ENCODE results near the gene DUSP7. TPM values are rescaled to one million over a fixed set of nuclear protein-coding genes. Genes with fewer than 3 reads are reported as not detected.
A peak's percentile ranks its signal among the peaks of the same experiment; 100 is the strongest.

The DUSP7 gene
- total RNA-seq, 5 donors from 2014 or later (not counting 1 experiment from before 2014, with no cell fraction given) = 11.3 to 41.3 (median 39.0) TPM

DNA sequence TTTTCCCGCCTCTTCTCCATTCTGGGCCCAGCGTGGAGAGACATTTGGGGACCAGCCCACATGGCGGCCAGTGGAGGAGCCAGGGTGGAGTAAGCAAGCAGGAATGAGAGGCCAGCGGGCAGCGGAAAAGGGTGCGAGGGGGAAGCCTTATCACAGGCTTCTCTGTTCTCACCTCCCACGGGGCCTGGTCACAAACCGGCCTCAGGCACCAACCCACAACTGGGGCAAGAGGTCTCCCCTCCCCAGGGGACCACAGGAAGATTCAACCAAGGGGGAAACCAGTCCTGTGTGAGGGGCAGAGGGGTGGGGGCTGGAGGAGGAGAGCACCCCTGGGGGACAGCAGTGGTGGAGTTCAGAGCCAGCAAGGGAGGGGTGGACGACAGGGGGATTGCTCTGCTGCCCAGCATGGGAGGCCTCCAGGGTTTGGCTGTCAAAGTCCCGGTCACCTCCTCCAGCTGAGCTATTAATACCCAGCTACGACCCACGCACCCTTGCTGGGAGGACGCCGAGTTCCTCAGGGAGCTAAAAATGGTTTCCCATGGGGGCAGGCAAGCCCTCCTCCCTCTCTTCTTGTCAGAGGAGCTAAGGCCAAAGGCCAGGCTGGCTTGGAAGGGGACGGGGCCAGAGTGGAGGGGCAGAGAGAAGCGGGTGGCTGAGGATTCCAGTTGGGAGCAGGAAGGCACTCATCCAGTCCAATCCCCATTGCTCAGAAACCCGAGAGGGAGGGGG is 36.9 kb downstream of the DUSP7 start:
- 91% methylated on average over 6 of the region's 17 CpGs for WGBS (ENCODE audit: insufficient coverage)
- CTCF ChIA-PET = no interaction called here

DNA sequence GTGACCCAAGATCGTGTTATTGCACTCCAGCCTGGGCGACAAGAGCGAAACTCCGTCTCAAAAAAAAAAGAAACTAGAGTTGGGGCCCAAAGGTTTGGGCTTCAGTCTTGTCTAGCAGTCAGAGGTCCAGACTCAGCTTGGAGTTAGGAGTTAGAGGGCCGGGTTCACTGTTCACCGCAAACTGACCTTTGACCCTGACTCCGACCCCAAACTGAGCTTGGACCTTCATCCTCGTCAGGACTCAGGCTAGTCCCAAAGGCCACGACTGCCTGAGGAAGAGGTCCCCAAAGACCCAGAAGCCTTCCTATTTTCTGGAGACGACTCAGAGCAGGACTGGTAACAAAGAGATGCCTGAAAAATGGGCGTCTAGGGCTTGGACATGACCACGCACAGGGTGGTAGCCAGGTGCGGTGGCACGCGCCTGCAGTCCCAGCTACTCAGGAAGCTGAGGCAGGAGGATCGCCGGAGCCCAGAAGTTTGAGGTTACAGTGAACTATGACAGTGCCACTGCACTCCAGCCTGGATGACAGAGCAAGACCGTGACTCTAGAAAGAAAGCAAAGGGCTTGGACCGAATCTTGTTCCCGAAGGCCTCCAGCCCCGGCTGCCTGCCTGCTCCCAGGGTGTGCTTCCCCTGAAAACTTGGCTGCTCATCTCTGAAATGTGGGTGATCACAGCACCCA is 37.9 kb downstream of the DUSP7 start:
- WGBS (ENCODE audit: insufficient coverage) = 87% methylated on average over 21 of the region's 21 CpGs
- H3K4me1 Mint-ChIP-seq = no peaks in the 10 kb centered on the region
- H3K4me3 Mint-ChIP-seq = no peak overlapping the region
- DNase-seq = no peak
- ChIA-PET POLR2A (no interaction called here), CTCF (no interaction called here)
- Histone ChIP-seq H3K4me3 (ENCODE audit: control insufficient read depth in 1 of 2, extremely low read depth in 1 of 2, low read length in 1 of 2) (no peak overlapping the region), H3K9me3 (no peaks in the 10 kb centered on the region), H3K36me3 (ENCODE audit: control insufficient read depth in 2 of 2, extremely low read depth in 1 of 2, insufficient read depth in 1 of 2, low read length in 1 of 2) (no peaks in the 10 kb centered on the region), H3K27ac (ENCODE audit: low read length) (no peak overlapping the region), H3K27me3 (replicated peaks in 1 of 2; ENCODE audit: control insufficient read depth in 2 of 2, extremely low read depth in 1 of 2, insufficient read depth in 2 of 2, low read length in 1 of 2) (peaks cover 0 to 12% of the 10 kb centered on the region in 2 experiments), H3K4me1 (ENCODE audit: control insufficient read depth in 1 of 2, extremely low read depth in 1 of 2, insufficient read depth in 2 of 2, low read length in 2 of 2) (peaks cover 0 to 2% of the 10 kb centered on the region in 2 experiments)
- H3K27ac Mint-ChIP-seq = no peak overlapping the region
- no peaks in the 10 kb centered on the region for H3K36me3 Mint-ChIP-seq
- ATAC-seq (replicated peaks in 1 of 4) = no peak
- no peaks in the 10 kb centered on the region for H3K27me3 Mint-ChIP-seq
- no peaks in the 10 kb centered on the region for H3K9me3 Mint-ChIP-seq

More for the DNA sequence above, 36.9 kb downstream of the DUSP7 start:
- peaks cover 0 to 4% (median 0%) of the 10 kb centered on the region in 3 donors for H3K4me1 Mint-ChIP-seq
- no peaks in the 10 kb centered on the region for H3K9me3 ChIP-seq
- no peak overlapping the region for H3K27ac ChIP-seq (ENCODE audit: low read length)
- H3K4me3 ChIP-seq (ENCODE audit: control insufficient read depth in 1 of 2, extremely low read depth in 1 of 2, low read length in 1 of 2) = no peak overlapping the region
- no peak overlapping the region for H3K4me3 Mint-ChIP-seq
- no peak for DNase-seq
- peaks cover 0 to 10% of the 10 kb centered on the region in 2 experiments for H3K27me3 ChIP-seq (replicated peaks in 1 of 2; ENCODE audit: control insufficient read depth in 2 of 2, extremely low read depth in 1 of 2, insufficient read depth in 2 of 2, low read length in 1 of 2)
- peaks cover 0 to 2% of the 10 kb centered on the region in 2 experiments for H3K4me1 ChIP-seq (ENCODE audit: control insufficient read depth in 1 of 2, extremely low read depth in 1 of 2, insufficient read depth in 2 of 2, low read length in 2 of 2)
- H3K27me3 Mint-ChIP-seq = no peaks in the 10 kb centered on the region
- no peak for ATAC-seq (replicated peaks in 1 of 4)
- no peaks in the 10 kb centered on the region for H3K9me3 Mint-ChIP-seq
- no peaks in the 10 kb centered on the region for H3K36me3 ChIP-seq (ENCODE audit: control insufficient read depth in 2 of 2, extremely low read depth in 1 of 2, insufficient read depth in 1 of 2, low read length in 1 of 2)
- POLR2A ChIA-PET = no interaction called here
- H3K36me3 Mint-ChIP-seq = no peaks in the 10 kb centered on the region
- no peak overlapping the region for H3K27ac Mint-ChIP-seq

DNA sequence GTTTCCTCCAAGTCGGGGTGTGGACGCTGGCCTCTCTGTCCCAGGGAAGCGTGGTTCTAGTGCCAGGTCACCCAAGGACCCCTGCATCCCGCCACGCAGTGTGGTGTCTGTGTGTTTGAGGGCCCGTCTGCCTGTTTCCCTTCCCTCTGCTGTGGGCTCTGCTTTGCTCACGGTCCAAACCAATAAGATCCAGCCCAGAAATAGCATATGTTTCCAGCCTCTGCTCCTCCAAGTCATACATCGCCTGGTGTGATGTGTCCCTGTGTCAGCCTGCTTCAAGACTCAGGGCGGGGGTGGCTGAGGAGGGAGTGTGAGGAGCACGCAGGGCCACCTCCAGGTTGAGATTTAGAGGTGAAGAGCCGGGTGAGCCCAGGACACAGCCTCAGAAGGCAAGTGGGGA is 38.8 kb downstream of the DUSP7 start:
- WGBS (ENCODE audit: insufficient coverage) = 91% methylated on average over 8 of the region's 11 CpGs
- peaks cover 0 to 12% of the 10 kb centered on the region in 2 experiments for H3K27me3 ChIP-seq (replicated peaks in 1 of 2; ENCODE audit: control insufficient read depth in 2 of 2, extremely low read depth in 1 of 2, insufficient read depth in 2 of 2, low read length in 1 of 2)
- Mint-ChIP-seq H3K27ac (no peak overlapping the region), H3K4me3 (no peak overlapping the region), H3K36me3 (no peaks in the 10 kb centered on the region), H3K27me3 (no peaks in the 10 kb centered on the region), H3K4me1 (no peaks in the 10 kb centered on the region), H3K9me3 (no peaks in the 10 kb centered on the region)
- H3K9me3 ChIP-seq = no peaks in the 10 kb centered on the region
- DNase-seq (no peak), ATAC-seq (replicated peaks in 1 of 4) (no peak)
- no peak overlapping the region for H3K27ac ChIP-seq (ENCODE audit: low read length)
- CTCF ChIA-PET = no interaction called here
- H3K4me1 ChIP-seq (ENCODE audit: control insufficient read depth in 1 of 2, extremely low read depth in 1 of 2, insufficient read depth in 2 of 2, low read length in 2 of 2) = peaks cover 0 to 2% of the 10 kb centered on the region in 2 experiments
- H3K4me3 ChIP-seq (ENCODE audit: control insufficient read depth in 1 of 2, extremely low read depth in 1 of 2, low read length in 1 of 2) = no peak overlapping the region
- no peaks in the 10 kb centered on the region for H3K36me3 ChIP-seq (ENCODE audit: control insufficient read depth in 2 of 2, extremely low read depth in 1 of 2, insufficient read depth in 1 of 2, low read length in 1 of 2)
- POLR2A ChIA-PET = no interaction called here

DNA sequence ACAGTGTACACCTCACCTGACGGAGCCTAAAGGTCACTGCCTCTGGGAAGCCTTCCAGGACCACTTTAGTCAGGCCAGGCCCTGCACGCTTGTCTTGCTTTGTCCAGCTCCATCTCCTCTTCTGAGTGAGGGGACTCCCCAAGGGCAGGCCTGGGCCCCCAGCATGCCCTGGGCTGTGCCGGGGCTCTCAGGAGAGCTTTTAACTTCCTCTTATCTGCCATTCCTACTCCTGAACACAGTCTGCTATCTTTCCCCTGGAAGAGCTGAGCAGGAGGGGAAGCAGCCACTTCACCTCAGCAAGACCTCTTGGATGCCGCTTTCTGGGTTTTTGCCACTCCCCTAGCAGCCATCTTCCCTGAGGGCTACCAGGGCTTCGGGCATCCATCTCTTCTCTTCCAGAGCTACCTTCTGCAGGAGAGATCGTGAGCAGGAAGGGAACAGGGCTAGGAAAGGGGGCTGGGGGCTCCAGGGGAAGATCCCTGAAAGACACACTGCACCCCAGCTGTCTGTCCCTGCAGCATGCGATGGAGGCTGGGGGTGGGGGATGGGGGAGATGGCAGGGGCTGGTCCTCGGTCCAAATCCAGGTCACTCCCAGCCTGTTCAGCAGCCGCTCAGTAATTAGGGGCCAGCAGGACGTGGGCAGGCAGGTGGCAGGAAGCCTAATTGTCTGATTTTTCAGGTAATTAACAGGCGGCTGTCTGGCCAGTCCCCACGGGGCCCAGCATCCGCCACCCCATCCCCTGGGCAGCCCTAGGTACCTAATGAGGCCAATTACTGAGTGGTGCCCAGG is 40.7 kb downstream of the DUSP7 start:
- no peak for ATAC-seq (replicated peaks in 1 of 4)
- Mint-ChIP-seq H3K9me3 (no peaks in the 10 kb centered on the region), H3K4me1 (no peaks in the 10 kb centered on the region), H3K27ac (no peak overlapping the region), H3K27me3 (no peaks in the 10 kb centered on the region), H3K36me3 (no peaks in the 10 kb centered on the region), H3K4me3 (no peak overlapping the region)
- 87% methylated on average over 8 of the region's 13 CpGs for WGBS (ENCODE audit: insufficient coverage)
- no peak for DNase-seq
- POLR2A ChIA-PET = interaction anchor here in 1 of 2 donors (0.6 kb wide), 1 partner anchor 265 kb away, joined by 7 read pairs; no protein-coding TSS in a partner anchor
- CTCF ChIA-PET = no interaction called here
- Histone ChIP-seq H3K27me3 (replicated peaks in 1 of 2; ENCODE audit: control insufficient read depth in 2 of 2, extremely low read depth in 1 of 2, insufficient read depth in 2 of 2, low read length in 1 of 2) (peaks cover 0 to 12% of the 10 kb centered on the region in 2 experiments), H3K9me3 (no peaks in the 10 kb centered on the region), H3K27ac (ENCODE audit: low read length) (no peak overlapping the region), H3K4me3 (ENCODE audit: control insufficient read depth in 1 of 2, extremely low read depth in 1 of 2, low read length in 1 of 2) (no peak overlapping the region), H3K4me1 (ENCODE audit: control insufficient read depth in 1 of 2, extremely low read depth in 1 of 2, insufficient read depth in 2 of 2, low read length in 2 of 2) (no peaks in the 10 kb centered on the region), H3K36me3 (ENCODE audit: control insufficient read depth in 2 of 2, extremely low read depth in 1 of 2, insufficient read depth in 1 of 2, low read length in 1 of 2) (no peaks in the 10 kb centered on the region)

DNA sequence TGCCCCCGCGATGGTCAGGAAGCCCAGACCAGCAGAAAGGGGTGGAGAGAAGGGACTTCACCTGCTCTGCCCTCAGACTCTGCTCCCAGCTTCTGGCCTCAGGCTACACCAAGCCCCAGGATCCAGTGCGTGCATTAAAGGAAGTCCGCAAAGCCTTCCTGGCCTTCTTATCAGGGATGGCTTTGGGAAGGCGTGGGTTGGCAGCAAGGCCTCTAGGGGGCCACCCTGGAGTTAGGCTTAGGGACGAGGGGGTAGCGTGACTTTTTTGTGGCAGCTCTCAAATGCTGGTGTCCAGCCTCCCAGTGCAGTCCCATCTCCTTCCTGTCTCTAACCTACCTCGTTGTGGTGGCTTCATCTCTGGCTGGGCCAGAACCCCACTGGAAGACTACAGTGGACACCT is 41.8 kb downstream of the DUSP7 start:
- Mint-ChIP-seq H3K4me1 (no peaks in the 10 kb centered on the region), H3K27me3 (no peaks in the 10 kb centered on the region), H3K36me3 (no peaks in the 10 kb centered on the region), H3K27ac (no peak overlapping the region), H3K9me3 (no peaks in the 10 kb centered on the region), H3K4me3 (no peak overlapping the region)
- 84% methylated on average over 5 of the region's 8 CpGs for WGBS (ENCODE audit: insufficient coverage)
- H3K4me3 ChIP-seq (ENCODE audit: control insufficient read depth in 1 of 2, extremely low read depth in 1 of 2, low read length in 1 of 2) = no peak overlapping the region
- no peaks in the 10 kb centered on the region for H3K36me3 ChIP-seq (ENCODE audit: control insufficient read depth in 2 of 2, extremely low read depth in 1 of 2, insufficient read depth in 1 of 2, low read length in 1 of 2)
- no peaks in the 10 kb centered on the region for H3K9me3 ChIP-seq
- peaks cover 0 to 12% of the 10 kb centered on the region in 2 experiments for H3K27me3 ChIP-seq (replicated peaks in 1 of 2; ENCODE audit: control insufficient read depth in 2 of 2, extremely low read depth in 1 of 2, insufficient read depth in 2 of 2, low read length in 1 of 2)
- no peak overlapping the region for H3K27ac ChIP-seq (ENCODE audit: low read length)
- ATAC-seq (replicated peaks in 1 of 4) (peak in 2 of 4 experiments; percentile 23 to 24), DNase-seq (no peak)
- CTCF ChIA-PET = no interaction called here
- no peaks in the 10 kb centered on the region for H3K4me1 ChIP-seq (ENCODE audit: control insufficient read depth in 1 of 2, extremely low read depth in 1 of 2, insufficient read depth in 2 of 2, low read length in 2 of 2)
- POLR2A ChIA-PET = no interaction called here

DNA sequence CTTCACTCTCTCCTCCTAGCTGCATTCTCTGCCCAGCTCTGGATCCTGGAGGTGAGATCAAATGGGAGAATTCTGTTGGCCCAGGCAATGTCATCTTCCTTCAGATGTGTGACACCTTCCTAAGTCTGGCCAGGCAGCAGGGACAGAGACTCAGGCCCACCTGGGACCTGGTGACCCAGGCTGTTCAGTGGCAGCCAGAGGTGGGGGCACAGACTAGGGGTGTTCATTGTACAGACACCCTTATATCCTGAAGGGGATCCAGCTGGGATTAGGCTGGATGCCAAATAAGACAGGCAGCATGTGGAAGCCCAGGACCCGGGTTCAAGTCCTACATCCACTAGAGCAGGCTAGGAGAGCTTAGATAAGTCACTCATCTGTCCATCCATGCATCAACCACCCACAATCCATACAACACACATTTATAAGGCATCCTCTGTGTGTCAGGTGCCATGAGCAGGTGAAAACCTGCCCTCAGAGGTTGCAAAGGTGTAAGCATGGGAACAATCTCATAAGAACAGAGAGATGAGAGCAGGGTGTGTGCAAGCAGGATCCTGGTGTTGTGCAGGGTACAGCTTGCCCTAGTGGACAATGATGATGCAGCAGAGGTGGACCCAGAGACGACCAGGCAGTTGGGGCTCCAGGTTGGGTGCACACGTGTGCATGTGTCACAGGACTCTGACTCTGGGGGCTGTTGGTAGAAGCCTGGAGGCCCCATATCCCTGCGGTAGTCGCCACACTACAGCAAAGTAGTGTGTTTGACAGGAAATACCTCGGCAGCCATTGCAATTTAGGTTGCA is 42.4 kb downstream of the DUSP7 start:
- no peak for ATAC-seq (replicated peaks in 1 of 4)
- H3K4me3 ChIP-seq (ENCODE audit: control insufficient read depth in 1 of 2, extremely low read depth in 1 of 2, low read length in 1 of 2) = no peak overlapping the region
- no peak overlapping the region for H3K27ac Mint-ChIP-seq
- DNase-seq = no peak
- no peaks in the 10 kb centered on the region for H3K36me3 ChIP-seq (ENCODE audit: control insufficient read depth in 2 of 2, extremely low read depth in 1 of 2, insufficient read depth in 1 of 2, low read length in 1 of 2)
- H3K4me1 ChIP-seq (ENCODE audit: control insufficient read depth in 1 of 2, extremely low read depth in 1 of 2, insufficient read depth in 2 of 2, low read length in 2 of 2) = no peaks in the 10 kb centered on the region
- H3K27ac ChIP-seq (ENCODE audit: low read length) = no peak overlapping the region
- no peaks in the 10 kb centered on the region for H3K36me3 Mint-ChIP-seq
- no peaks in the 10 kb centered on the region for H3K4me1 Mint-ChIP-seq
- ChIA-PET CTCF (no interaction called here), POLR2A (no interaction called here)
- no peaks in the 10 kb centered on the region for H3K9me3 Mint-ChIP-seq
- 73% methylated on average over 6 of the region's 6 CpGs for WGBS (ENCODE audit: insufficient coverage)
- H3K9me3 ChIP-seq = no peaks in the 10 kb centered on the region
- no peaks in the 10 kb centered on the region for H3K27me3 Mint-ChIP-seq
- H3K4me3 Mint-ChIP-seq = no peak overlapping the region
- H3K27me3 ChIP-seq (replicated peaks in 1 of 2; ENCODE audit: control insufficient read depth in 2 of 2, extremely low read depth in 1 of 2, insufficient read depth in 2 of 2, low read length in 1 of 2) = peaks cover 0 to 12% of the 10 kb centered on the region in 2 experiments

Measured in T-cell (primary cell).